Measurements from ENCODE around the gene MAPKAP1.
A peak's percentile ranks its signal among the peaks of the same experiment; 100 is the strongest.

Gene MAPKAP1

DNA sequence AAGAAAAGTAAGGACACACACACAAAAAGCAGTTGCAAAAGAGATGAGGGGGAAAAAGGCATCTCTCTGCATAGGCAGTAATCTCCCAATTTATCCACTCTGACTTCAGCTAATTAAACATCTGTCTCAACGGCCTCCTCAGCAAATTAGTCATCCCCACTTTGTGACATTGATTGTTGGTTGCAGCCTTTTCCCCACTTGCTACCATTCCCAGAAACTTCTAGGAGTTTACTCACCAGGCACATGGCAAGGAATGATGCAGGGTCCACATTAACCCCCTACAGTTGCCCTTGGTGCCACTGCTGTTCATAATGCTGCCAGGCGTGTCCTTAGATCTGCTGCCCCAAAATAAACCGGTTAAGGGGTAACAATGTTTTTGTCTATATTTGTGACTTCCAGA lies 174.6 kb downstream of the MAPKAP1 start:
- no peak for DNase-seq

DNA sequence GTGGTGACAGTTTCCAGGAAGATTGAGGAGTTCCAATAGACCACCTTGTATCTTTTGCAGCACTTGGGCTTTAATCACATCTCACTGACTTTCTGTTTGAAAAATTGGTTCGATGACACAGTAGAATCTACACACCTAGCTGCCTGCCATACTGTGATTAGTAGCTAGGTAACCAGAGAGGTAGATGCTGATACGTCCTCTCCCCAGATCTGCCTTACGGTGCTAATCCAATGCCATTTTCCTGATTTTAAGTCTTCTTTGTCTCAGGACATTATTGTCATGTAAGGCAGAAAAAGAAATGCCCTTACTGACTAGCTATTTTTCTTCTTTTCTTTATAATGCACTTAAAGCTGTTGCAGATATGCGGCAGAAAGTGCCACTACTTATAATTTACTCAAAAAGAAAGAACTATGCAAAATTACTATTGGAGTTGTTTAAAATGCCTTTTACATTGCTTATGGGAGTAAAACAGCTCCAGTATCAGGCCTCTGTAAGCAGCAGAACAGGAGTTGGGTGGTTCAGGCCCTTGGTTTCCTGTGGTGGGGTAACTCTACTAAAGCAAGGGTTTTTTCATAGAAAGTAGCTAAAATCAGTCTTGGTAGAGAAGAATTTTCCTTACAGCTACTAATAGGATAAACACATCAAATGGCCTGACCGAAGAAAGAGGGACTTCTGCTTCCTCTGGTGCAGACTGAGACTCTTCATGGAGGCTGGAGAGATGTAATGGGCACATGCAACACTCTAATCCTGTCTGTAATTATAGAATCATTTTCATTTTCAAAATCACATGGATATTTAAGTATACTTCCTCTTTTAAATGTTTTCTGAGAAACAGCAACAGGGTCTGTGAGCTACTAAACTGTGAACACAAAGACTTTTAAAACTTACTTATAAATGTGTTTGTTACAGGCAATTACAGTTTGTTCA lies 177.2 kb downstream of the MAPKAP1 start:
- no peak for DNase-seq

DNA sequence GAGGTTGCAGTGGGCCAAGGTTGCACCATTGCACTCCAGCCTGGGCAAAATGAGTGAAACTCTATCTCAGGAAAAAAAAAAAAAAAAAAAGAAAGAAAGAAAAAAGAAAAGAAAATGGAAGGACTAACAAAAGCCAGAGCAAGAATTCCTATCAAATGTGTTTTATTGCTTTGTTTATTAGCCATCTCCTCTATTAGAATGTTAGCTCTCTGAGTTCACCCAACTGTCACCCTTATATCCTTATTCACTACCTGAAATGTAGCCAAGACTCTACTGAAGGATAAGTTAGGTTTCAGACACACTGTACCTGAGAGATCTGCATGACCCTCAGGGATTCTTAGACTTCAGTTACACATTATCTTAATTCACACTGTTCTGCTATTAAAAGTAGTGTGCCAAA lies 177.9 kb downstream of the MAPKAP1 start:
- no peak for DNase-seq

DNA sequence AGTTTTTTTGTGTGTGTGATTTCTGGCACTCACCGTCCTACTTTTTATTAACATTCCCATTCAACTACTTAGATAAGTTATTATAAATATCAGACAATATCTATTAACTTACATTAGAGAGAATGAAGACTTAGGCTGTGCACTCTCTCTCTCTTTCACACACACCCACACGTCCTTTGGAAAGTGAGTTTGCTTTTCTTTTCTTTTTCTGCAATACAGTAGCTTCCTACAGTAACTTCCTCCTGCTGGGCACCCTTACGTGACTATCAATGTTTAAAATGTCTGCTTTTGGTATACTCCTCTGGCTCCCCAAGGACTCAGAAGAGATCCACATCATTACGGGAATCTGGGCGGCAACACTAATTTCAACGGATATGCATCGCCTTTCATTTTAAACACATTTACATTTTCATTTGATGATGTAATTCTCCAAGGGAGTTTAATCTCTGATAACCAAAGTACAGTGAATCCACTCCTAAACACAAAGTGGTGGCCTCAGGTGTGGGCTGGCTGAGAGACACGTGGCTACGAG lies 179.5 kb downstream of the MAPKAP1 start:
- no peak for DNase-seq

DNA sequence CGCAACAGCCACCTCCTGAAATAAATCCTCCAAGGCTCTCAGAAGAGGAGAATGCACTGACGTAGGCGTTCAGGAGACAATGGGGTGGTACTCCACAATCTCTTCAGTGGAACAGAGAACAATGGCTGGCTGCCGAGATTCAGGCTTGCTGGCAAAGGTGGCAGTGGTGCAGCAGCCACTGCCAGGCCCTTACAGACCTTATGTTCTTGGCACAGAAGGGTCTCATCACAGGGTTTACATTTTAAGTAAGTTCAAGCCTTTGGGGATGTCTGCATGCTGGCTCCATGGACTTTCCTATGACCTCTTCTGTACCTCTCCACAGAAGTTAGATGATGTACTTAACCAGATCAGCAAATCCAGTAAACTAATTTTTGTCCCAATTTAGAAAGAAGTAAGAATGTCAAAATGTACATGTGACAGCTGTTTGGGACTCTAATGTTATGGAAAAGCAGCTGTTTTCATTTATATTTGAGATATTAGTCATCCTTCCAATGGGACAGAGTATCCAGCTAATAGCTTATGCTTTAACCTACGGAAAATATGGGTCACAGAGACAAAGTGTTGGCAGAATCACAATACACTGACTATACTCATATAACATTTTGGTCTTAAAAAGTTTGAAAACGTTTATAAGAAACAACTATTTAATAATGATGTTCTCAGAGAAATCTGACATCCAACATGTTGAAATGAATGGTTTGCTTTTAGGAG lies 180.9 kb downstream of the MAPKAP1 start:
- DNase-seq, result no peak

DNA sequence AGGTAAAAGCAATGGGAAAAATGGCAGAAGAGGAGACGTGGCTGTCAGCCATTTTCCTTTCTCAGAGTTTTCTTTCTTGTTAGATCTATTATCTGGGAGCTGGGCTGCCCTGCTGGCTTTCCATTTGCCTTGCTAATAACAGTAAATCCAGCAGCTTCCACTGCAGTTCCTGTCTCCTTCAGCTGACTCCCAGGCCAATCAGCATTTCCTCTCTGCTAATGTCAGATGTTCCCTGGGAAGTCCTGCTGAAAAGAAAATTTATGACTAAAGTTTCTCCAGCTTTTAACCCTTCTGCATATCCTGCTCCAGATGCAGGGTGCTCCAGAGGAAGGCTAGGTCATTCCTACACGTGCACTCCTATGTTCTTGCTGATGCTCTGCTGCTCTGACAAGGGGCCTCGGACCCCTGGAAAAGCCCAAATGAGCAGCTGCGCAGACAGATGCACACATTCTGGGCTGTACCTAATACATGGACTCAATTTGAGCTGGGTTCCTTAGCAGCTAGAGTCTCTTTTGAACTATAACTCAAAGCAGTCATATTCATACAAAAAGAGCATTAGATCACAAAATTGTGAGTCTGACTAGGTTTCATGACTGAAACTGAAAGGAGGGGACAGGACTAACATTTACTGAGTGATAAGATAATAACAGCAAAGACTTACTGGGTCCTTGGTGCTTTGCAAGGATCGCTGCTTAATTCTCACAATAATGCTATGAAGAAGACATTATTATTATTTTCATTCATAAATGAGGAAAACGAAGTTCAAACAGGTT lies 182.2 kb downstream of the MAPKAP1 start:
- no peak for DNase-seq

DNA sequence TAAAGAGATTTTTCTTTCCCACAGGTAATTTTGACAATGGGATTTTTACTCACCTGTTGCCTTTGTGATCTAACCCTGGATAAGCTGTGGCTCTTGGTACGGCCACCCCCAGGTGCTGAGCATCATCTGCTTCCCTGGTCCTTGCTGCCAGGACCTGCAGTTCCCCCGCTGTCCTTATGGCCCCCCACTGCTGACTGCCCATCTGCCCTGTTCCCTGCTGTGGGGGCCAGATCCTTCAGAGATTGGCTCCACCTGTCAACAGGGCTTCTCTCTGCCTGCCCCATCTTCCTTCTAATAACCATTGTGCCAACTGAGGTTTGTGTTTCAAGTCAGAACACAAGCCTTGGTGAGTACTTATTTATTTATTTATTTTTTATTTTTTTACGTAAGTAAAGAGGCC lies 183.3 kb downstream of the MAPKAP1 start:
- DNase-seq, result no peak

DNA sequence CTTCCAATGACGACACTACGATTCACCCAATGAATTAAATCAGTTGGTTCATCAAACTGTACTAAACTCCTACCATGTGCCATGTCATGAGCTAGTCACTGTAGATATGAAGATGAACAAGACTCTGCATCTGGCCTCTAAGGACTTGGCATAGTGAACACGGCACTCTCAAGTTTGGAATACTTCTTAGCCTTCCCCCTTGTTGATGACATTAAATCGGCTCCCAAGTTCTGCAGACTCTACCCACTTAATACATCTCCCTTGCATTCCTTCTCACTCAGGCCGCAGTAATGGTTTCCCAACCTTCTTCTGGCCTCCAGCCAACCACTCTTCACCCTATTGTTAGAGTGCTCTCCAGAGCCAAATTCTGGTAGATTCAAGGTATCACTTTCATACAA lies 184.7 kb downstream of the MAPKAP1 start:
- DNase-seq, result no peak

DNA sequence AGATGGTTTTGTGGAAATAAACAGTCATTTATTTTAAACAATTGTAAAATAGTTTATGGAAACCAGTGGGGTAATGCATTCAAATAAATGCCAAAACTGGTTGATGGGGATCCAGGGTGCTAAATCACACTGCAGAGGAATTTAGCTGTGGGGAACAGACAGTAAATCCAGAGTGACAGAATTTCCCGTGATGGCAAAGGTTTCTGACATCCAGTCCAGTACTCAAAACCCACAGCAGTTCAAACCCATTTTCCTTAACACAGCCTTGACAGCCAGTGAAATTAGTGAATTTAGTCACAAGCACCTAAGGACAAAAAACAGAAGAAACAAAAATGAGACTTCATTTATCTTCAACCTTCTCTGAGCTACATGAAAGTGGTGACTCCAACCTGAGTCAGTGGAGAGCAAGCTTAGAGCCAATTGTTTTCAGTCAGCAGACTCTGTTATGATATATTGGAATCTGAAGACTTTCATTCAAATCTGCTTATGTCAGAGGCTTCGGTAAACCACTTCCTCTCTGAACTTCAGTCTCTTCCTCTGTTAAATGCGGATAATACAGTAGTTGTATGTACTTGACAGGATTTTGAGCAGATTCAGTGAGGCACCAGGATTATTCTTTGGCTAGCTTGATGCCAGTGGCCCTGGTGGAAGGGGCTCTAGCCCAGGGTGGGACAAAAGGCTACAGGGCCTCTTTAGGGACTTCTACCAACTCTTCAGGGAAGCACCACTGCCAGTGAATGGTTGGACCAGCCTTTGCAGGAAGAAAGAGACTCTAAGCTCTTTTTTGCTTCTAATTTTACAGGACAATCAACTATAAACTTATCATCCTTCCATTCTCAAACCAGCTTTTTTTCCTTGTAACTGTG lies 185.3 kb downstream of the MAPKAP1 start:
- DNase-seq, result no peak

DNA sequence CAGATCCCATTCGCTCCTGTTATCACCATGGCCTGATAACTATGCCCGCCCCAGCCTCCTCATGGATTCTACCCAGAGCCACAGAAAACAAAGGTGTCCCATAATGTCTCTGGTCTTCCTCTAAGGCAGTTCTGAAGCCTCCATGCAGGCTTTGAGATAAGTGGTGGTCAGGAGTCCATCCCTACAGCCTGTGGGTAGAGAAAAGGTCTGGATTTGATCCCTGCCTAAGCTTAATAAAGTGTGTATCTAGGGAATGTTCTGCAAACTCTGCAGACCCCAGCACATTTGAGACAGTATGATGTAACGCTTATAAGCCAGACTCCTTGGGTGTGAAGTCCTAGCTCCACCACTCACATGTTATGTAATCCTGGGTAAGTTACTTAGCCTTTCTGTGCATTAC lies 187.3 kb downstream of the MAPKAP1 start:
- no peak for DNase-seq

DNA sequence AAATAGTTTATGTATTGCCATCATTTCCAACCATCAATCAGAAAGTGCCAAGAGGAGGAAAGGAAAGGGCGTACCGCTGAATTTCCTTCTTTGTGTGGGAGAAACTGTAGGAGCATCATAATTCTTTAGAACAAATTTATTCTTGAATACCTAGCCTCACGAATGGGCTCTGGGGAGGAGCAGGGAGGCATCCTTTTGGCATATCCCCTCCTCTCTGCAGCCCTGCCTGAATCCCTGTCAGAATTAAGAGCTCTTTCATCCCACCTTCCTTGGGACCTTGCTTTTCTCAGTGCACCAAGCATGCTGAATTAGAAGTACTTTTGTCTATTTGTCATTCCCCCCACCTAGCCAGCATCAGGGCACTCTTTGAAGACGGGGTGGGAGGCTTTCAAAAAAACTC lies 189.4 kb downstream of the MAPKAP1 start:
- DNase-seq, result no peak

DNA sequence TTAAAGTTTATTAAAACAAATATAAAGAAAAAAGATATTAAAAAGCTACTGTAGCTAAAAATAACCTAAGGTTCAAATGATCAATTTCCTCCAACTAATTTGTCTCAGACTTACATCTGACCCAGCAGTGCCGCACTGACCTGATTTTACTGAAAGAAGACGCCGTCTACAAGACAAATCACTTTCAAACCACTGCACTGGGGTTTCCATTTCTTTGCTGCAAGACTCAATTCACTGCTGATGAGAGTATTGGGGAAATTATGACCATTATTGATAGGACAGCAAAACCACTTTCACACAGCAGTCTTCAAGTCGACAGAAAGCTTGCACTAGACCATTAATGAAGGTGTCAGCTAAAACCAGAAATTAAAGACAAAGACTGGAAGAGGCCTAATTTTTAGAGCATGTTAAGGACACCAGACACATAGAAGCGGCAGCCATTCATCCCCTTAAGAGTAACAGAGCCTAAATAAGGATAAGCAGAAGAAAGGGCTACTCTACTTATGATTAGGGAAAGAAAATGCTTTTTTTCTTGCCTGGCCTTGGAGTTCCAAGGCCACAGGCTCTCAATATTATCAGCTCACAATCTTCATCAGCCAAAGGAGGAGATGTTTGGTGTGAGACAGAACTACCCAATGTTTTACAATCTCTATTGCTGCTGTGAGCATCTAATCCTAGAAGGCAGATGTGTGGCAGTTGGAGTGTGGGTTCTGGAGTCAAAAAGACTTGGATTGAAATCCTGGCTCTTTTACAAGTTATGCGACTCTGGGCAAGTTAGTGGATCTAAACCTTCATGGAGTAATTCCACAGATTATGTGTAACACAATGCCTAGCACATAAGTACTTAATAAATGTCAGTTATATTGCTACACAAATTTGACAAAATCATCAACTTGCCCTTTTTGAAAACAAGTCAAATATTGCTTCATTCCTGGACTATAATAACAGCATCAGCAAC lies 190.7 kb downstream of the MAPKAP1 start:
- no peak for DNase-seq

DNA sequence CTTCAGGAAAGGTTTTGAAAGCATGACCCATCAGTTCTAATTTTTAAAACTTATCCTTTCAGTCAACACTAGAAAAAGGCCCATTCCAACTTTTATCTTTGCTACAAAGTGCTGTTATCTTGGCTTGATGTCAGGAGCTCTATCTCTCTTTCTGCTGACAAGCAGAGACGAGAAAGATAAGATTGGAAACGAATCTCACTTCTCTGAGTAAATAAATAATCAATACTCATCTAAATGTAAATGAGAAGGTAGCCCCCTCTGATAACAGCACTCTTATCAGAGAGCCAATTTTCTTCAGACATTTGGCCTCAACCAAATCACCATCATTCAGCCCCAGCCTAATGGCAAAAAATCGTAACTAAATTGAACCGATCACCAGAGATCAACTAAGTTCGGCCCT lies 191.7 kb downstream of the MAPKAP1 start:
- no peak for DNase-seq

DNA sequence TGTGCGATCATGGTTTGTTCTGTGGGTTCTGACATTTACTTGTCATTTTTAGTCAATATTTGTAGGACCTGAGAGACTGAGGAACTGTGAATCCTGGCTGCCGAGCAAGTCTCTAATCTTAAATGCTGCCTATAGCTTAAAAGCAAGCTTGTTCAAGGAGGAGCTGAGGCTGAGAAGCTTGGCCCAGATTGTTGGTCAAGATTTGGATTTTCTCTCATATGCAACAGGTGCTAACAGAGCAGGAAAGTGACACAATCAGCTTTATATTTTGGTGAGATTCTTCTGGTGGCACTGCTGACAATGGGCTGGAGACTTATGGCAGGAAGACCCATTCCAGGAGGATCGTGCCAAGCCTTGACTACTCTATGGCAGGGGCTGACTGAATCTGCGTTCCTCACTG lies 192.5 kb downstream of the MAPKAP1 start:
- DNase-seq, result no peak

DNA sequence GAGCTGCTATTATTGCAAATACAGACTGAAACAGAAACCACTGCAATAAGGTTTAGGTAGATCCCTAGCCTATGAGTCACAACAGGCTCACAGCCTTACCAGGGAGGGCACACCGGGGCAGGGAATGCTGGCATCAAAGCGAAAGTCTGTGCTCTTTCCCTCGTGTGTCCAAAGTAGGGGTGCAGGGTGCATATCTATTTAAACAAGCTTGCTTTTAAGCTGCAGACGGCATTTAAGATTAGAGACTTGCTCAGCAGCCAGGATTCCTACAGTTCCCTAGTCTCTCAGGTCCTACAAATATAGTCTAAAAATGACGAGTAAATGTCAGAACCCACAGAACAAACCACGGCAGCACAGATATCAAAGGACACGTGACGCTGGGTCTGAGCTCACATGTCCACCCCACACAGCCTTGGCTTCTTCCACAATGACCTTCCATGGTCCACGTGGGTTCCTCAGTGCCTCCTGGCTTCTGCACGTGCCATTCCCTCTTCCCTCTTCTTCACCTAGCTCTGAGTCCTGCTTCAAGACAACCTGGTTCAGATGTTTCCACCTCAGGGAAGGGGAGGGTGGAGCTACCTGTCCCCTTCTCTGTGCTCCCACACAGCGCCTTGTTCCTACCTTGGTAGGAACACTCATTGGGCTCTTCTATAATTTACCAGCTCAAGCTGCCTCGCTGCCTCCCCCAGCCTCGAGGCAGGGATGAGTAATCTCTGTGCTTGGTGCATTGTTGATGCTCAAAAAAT lies 193.2 kb downstream of the MAPKAP1 start:
- DNase-seq, result peak; percentile 44

DNA sequence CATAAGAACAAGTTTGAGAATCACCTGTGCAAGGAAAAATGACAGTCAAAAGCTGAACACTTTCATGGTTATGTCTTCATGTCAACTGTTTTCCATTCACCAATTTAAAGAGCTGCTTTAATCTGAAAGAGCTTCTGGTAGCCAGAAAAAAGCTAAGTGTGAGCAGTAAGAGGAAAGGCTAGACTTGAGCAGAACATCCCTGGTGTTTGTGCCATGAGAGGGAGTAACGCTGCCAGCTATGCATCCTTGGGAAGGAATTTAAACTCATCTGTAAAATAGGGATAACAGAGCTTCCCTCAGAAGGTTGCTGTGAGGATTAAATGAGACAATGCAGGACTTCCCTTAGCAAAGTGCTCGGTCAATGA lies 193.7 kb downstream of the MAPKAP1 start:
- DNase-seq, result no peak

DNA sequence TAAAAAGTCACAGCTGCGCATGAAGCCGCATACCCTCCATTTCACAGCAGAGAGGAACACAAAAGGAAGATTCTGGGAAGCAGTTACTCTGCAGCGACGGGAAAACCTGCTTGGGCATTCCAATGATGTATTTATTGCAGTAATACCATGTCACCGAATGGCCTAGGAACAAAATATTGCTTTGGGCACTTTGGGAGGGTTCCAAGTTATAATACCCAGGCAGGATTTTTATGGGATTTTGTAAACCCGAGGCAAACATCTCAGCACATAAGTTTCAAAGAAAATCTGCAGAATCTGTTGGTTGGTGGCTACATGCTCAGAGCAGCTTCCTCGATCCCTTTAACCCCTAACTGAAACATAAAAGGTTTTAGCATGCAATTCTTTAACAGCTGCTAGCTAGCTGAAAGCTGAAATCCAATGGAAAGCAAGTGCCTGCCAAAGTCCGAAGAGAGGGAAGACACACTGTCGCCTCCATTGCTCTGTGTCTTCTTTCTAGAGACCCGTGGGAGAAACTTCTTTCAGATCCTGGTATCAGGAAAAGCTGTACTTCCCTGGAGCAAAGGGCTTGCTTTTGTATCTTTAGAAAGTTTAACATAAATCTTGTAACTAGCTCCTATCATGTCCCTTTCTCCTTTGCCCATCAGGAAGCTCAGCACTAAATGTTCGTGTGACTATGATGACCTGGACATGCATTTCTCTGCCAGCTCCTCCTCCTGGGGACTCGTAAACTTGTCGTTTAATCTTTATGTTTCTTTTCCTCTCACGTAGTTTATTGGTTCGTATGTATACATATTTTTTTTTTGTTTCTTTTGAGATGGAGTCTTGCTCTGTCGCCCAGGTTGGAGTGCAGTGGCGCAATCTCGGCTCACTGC lies 195.0 kb downstream of the MAPKAP1 start:
- DNase-seq, result no peak

DNA sequence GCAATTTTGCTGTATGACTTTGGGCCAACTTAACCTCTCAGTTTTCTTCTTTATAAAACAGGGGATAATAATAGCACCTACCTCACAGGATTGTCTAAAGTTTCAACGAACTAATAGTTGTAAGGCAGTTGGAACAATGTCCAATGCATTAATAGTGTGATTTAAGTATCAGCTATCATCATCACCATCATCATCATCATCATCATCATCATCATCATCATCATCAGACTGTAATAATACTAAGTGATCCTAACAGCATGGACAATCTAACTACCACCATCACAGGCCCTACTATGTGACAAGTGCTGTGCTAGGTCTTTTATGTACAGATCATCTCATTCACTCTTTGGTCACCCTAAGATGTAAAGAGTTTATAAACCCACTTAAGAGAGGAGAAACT lies 196.0 kb downstream of the MAPKAP1 start:
- DNase-seq, result no peak

DNA sequence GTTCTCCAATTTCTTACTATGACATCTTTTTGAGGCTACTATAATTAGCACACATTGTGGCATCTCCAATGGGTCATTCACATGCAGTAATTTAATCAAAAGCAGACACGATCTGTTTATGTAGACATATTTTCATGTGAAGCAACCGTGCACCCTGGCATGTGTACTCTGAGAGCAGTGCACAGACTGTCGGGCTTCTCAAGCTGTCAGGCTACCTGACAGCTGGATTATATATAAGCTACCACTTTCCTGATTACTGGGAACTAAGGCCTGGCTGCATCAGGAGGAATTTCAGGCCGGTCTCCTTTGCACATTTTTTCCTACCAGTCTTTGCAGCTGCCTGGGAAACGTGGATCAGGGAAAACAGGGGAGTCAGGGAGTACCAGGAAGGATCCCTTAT lies 197.5 kb downstream of the MAPKAP1 start:
- no peak for DNase-seq

Data from 8988T (cell line).